HG03520 (cell line): Measurements from ENCODE around the gene ACADS.

Experiments
- ATAC-seq: cut with Tn5 transposase; IDR thresholded peaks from one replicate; pipeline ENCODE4 v1.9.1; 2021; ENCODE audit warnings: mild to moderate bottlenecking, moderate library complexity; ENCODE audit not compliant: unreplicated experiment

The ACADS gene

DNA sequence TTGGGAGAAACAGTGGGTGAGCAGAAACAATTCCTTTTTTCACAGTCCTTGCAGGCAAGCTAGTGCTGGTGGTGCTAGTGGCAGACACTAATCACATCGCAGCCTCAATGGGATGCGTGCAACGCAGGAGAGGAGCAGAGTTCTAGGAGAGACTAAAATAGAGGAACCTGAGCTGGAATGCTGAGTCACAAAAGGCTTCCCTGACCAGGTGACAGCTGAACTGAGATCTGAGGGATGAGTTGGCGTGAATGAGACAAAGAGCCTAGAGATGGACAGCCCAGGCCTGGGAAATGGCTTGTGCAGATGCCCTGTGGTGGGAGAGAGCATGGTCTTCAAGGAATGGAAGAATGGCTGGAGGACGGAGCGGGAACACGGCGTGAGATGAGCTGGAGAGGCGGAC lies 25.8 kb downstream of the ACADS start:
- ATAC-seq: no peak

DNA sequence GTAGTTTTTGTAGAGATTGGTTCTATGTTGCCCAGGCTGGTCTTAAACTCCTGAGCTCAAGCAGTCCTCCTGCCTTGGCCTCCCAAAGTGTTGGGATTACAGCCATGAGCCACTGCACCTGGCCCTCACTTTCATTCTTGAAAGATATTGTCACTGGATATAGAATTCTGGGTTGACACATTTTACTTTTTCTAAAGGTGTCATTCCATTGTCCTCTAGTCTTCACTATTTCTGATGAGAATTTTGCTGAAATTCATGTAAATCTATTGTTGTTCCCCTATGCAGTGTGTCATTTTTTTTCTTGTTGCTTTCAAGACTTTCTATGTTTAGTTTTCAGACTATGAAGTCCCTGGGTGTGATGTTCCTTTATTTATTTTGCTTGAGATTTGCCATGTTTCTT lies 29.2 kb downstream of the ACADS start:
- ATAC-seq: no peak

DNA sequence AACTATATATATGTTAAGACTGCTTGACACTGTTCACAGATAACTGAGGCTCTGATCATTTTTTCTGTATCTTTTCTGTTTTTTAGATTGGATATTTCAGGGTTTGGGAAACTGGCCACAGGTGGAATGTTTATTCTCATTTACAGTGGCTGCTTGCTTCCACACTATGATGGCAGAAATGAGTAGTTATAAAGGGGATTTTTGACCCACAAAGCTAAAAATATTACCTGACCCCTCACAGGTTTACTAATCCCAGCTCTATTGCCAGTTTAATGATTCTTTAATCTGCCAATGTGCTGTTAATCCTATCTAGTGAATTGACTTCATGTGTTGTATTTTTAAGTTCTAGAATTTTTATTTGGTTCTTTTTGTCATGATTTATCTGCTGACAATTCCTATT lies 29.6 kb downstream of the ACADS start:
- ATAC-seq: no peak

DNA sequence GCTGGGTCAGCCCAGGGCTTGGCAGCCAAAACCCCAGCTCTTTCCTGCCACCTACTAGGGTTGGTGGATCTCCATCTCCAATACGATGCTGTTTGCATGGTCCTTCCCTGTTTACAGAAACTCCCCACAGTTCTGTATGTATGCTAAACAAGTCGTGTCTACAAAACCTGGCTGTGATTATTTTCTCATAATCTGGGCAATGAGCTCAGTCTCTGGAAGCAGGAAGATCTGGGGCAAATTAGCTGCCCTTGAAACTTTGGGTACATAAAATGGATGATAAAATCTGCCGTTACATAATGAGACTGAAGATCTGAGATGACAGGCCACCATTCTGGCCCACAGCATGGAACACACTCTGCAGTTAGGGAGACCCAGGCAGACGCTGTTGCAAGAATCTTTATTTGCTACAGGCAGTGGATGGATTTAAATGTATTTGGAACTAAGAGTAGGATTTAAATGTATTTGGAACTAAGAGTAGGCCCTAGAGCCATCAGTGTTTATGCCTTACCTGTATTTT lies 31.7 kb downstream of the ACADS start:
- no peak for ATAC-seq

DNA sequence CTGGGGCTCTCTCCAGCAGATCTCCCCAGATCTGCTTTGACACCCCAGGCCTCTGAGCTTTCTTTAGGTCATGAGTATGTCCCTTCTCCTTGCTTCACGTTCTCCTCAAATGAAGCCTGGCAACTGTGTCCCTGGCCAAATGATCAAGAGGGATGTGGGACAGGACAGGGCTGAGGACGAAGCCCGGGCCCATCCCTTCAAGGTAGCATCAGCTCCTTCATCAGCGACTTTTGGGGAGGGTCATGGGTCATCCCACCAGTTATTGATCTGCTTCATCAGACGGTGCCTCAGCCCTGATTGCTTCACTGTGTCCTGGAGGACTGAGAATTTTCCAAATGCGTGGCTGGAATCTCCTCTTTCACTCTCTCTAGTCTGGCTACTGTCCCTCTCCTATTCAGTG lies 32.3 kb downstream of the ACADS start:
- no peak for ATAC-seq

DNA sequence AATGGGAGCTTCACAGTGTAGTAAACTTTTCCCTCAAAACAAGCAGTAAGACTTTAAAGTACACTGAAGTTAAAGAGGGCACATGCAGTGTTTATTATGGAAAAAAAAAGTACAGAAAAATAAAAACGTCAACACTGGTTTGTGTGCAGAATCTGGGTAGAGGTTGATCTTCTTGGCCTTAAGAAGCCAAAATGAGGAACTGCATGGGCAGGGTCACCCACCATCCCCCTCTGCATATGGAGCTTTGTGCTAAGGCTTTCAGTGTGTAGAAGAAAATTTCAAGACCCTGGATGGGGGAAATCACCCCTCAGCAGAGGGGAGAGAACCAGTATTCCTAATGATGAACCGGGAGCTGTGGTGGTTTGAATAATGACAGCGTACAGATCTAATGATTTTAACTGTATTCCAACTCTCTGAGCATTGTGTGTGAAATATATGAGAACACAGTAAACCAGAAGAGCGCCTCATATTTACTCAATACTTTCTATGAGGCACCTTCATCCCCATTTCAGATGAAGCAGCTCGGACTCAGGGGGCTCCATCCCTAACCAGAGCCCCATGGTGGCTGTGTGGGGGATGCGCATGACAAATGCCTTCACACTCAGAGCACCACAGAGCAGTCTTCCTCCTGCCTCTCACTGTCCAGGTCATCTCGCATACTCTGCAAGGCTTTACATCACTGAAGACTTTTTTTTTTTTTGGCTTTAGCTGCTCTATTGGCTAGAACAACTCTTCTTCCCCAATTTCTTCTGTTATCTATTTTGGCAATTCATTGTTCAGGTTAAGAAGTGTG lies 33.4 kb downstream of the ACADS start:
- ATAC-seq: no peak

DNA sequence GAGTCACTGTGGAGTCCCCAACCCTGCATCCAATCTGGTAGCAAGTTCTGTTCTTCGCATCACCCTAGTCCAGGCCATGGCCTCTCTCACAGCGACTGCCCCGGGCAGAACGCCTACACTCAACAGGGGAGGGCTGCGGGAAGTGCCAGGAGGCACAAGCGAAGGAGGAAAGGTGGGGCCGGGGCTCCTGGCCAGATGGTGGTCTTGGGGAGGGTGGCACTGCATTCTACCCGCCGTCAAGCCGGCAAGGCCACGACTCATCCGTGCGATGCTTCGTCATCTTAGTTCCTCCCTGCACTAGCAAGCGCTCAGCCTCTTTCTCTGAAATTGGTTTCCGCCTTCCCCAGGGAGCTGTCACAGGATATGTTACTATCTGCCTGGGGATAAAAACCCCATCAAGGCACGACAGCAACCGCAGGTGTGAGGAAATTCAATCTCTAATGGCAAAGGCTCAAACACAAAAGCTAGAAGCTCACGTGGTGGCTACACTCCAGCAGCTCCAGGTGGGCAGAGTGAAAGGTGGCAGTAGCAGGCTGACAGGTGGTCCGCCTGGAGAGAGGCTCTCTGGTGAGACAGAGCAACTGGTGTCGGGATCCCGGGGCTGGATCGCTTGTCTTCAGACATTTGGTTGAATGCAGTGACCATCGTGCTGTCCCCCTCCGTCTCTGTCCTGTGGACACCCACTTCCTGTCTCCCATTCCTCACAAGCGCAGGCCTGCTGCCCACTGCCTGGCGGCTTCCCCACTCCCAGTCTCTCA lies 34.1 kb downstream of the ACADS start:
- no peak for ATAC-seq

DNA sequence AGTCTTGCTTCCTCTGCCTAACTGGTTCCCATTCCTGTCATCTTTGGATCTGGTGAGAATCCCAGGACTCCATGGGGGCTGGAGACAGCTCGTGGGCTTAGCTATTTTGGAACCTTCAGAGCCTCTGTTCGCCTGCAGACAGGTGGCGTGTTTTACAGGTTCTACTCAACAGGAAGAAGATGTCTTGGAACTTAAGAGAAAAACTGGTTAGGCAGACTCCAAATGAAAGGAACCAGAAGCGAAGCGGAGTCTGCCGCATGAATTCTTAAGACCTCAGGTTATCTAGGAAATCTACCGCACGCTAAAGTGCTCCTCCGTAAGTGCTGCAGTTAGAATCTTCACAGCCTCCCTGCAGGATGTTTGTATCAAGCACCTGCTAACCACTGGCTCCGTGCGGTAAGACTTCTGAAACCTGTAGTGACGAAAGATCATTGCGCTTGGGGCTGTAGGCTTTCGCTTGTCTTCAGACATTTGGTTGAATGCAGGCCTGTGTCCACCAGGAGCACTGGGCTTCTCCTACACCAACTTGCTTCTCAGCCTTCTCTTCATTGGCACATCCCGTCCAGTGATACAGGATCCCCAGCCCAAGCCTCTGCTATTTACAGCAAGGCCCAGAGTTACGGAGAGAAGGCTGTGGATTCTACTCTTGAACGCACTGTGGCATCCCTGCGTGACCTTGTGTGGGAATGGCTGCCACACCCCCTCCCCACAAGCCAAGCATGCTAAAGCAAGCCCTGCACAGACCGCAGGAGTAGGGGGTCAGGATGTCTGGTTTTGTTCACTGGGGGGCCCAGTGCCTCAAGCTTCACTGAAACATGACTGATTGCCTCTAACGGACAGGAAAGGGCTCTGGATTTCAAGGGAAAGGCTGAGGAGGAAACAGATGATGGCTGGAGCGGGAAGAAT lies 35.0 kb downstream of the ACADS start:
- ATAC-seq: no peak

DNA sequence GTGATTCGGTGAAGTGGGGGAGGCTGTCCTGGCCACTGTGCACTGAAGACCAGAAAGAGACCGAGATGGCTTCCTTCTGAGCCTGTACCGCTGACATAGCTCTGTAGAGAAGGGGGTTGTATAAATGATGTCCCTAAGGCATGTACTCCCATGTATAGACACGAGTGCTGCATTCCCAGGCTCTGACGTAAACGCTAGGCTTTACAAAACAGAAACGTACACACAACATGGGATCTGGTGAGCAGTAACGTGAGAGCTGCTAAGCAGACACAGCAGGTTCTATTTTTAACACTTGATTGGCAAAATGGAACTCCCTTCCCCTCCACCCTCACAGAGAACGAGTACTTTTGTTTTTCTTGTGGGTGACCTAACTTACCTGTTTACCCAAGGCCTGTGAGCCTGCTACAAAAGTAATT lies 35.9 kb downstream of the ACADS start:
- no peak for ATAC-seq

DNA sequence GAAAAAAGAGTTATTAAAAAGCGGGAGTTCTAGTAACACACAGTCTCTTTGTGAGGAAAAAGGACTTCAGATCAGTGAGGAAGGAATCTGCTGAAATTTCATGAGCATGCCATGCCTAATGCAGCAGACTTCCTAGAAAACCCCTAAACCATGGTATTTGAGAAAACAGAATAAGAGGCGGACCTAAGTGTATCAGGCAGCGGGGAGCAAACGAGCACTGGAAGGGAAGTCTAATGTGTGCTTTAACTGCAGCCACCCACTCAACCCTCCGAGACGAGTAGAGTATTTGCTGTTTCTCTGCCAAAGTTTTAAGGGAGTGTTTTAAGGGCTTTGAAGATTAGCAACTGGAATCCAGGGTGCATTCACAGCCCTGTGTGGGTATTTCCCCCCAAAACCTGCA lies 36.5 kb downstream of the ACADS start:
- ATAC-seq: no peak

DNA sequence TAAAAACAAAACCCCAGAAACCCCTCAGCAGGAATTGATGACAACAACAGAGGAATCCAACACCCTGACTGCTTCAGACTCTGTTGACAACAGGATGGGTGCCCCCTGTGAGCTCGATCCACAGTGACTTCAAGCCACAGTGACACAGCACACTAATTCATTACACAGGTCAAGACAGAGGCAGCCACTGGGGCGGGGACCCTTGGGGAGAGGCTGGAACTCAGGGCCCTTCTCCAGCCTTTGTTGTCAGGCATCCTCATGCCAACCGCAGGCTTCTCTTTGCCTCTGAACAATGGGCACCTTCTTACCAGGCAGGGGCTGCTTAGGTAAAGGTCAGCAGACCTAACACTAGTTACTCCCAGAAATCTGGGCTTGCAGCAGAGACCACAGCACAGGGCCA lies 37.6 kb downstream of the ACADS start:
- ATAC-seq: no peak

DNA sequence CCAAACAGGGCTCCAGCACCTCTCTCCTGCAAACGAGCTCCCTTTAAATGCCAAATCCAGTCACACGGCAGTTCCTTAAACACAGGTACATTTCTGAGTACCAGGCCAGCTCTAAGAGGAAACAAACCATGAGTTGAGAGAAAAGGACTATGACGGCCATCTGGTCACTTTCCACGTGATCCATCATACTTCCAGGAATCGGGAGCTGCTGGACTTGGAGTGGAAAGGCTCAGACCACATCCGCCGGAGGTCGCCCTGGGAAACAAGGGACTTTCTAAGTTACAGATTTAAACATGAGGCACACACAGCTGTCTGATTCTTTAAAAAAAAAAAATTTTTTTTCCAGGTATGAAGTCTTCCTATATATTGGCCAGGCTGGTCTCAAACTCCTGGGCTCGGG lies 39.2 kb downstream of the ACADS start:
- no peak for ATAC-seq

DNA sequence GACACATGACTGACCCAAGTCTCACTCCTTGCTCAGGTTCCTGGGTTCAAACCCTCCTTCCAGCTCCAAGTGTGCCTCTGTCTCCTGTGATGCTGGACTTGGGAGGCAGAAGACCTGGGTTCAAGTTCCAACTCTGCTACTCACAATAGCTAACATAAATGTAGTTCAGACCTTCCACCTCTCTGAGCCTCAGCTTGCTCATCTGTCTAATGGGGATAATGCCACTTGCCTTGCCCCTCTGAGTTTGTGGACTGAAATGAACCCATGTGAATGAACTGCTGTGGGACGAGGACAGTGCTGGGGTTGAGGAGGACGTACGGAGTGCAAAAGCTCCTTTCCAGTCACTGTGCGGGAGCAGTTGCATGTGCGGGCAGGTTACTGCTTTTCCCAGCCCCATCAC lies 40.9 kb downstream of the ACADS start:
- no peak for ATAC-seq

DNA sequence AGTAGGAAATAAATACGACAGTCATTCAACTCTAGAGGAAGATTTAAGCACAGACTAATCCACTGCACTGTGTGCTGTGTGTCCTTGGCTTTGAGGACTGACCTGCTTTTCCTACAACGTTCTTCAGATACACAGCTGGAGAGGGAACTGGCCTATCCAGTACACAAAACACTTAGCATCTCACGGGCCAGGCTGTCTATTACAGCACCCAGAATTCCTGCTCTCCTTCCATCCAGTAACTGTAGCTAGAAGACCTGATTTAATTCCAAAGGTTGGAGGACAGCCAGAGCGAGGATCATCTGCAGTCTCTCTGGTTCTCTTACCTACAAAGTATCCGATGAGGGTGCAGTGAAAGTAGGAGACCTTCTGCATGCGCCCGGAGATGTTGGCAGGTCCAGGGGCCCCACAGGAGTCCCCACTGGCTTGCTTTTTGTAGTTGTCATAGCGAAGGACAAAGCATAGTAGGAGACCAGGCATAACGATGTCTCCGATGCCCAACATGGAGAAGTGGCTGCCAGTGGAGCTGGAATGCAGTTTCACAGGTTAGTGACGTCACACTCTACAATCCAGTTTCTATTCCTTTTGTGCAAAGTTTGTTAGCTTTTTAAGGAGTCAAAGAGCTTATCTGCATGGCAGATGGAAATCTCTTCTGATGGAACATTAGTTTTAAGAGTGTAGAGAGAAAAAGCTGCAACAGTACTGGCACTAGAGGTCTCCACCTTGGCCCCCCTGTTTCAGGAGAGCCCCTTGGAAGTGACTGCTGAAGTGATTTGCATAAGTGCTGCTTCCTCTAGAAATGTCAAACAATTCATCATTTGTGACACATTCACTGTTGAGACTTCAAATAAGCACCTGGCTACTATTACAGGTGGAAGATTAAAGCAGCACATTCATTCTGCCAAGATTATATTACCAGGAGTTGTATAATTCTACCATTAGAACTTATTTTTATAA lies 41.7 kb downstream of the ACADS start:
- ATAC-seq: no peak

DNA sequence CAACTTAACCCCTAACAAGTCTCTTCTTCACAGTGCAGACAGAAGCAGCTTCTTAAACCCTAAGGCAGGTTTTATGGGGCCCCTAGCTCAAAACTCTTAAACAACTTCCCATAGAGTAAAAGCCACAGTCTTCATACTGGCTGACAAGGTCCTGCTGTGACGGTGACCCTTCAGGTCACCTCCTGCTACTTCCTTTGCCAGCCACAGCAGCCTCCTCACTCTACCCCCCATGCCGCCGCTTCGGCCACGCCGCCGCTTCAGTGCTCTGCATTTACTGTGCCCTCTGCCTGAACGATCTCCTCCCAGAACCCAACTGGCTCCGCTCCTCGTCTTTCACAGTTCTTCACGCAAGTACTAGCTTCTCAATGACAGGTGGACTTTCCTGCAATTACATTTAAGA lies 45.5 kb downstream of the ACADS start:
- no peak for ATAC-seq

DNA sequence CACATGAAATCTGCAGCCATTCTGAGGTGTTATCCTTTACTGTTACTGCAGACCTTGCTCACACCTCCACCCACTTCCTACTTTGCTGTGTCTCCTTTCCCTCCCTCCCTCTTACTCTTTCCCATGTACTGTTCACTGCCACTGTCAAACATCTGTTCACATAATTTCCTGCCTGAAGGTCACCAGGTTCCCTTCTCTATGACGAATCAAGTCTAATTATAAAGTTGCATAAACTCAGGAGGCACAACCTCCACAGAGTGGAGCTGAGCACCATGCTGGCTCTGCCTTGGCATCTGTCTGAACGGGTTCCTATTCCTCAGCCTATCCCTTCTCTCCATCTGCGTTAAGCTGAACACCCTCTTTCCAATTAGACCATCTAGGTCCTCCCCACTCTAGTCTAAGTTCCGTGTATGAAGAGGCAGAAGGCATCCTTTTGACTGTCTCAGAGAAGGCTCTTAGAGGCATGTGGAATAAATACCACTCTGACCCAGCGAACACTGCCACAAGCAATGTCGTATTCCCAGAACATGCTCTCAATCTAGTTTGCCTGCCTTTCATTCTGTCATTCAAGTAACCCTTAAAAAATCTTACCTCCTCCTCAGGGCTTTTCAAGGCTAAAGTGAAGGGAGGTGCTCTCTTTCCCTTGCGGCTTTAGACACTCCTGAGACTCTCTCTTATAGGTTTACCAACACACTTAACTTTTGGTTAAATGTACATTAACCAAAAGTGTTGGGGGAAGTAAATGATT lies 48.7 kb downstream of the ACADS start:
- ATAC-seq: no peak

DNA sequence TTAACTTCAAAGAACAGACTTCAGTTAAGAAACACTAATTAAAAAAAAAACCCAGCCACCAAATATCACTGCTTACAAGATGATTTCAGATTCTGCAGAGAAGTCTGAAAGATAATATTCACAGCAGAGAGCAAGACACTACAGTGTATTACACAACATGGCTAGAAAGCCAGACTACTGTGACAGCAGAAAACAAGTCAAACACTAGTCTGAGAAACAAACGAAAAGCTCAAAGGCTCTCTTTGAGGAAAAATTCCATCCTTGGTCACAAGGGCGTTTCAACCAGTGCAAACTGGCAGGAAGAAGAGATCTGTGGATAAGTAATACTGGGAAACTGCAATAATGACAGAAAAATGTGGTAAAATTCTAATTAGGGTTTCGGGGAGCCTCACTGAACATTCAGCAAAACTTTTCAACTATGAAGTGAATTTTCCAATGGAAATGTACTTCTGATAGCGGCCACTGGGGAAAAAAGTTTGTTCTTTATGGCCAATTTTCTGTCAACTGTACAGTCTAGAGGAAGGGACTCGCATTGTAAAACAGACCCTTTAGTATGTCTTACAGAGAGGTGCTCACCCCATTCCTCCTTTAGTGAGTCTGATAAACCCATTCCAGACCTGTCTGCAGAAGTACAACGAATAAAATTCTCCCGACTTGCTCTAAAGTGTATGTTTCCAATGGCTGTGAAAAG lies 50.4 kb downstream of the ACADS start:
- ATAC-seq: no peak

DNA sequence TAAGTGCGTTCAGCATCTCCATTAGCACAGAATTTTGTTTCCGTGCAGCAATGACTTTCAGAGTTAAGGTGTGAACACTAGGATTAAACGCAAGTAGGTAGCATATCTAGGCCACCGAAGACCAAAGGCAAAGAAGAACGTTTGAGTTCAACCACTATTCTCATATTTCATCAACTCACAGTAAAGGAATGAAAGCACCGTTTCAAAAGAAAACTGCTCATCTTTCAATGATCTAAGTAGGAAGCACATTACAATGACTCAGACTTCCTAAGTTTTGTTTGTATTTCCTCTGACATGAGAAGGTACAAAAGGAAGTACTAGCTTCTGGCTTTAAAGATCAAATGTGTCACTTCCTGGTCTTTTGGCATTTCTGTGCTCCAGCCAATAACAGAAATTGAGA lies 57.6 kb downstream of the ACADS start:
- no peak for ATAC-seq

DNA sequence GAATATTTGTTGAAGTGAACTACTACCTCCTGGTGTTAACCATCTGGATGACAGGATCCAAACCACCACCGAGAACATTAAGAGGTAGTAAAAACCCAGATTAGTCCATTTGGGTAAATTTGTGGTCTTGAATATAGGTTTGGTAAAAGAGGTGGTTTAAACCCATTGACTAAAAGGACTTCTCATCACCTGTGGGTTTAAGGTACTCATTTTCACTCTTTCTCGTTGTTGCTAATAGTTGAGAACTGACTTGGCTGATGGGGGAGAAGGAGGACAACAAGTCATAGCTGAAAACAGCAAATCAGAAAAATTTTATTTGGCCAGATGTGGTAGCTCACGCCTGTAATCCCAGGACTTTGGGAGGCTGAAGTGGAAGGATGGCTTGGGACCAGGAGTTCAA lies 59.2 kb downstream of the ACADS start:
- ATAC-seq: no peak
